ENCODE measurements around the gene PAGR1. TPM values are rescaled to one million over a fixed set of nuclear protein-coding genes. Genes with fewer than 3 reads are reported as not detected.
A peak's percentile ranks its signal among the peaks of the same experiment; 100 is the strongest.

The PAGR1 gene
- total RNA-seq, 1 experiment from 2014 or later, result 60.1 TPM

- no peak for TF ChIP-seq ZNF423 (CRISPR knock-in tag; IDR thresholded peaks at IDR 0.05)
- TF ChIP-seq, protein P1, sequence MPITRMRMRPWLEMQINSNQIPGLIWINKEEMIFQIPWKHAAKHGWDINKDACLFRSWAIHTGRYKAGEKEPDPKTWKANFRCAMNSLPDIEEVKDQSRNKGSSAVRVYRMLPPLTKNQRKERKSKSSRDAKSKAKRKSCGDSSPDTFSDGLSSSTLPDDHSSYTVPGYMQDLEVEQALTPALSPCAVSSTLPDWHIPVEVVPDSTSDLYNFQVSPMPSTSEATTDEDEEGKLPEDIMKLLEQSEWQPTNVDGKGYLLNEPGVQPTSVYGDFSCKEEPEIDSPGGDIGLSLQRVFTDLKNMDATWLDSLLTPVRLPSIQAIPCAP (CRISPR knock-in tag; IDR thresholded peaks at IDR 0.05), result no peak
- TF ChIP-seq, protein P2, sequence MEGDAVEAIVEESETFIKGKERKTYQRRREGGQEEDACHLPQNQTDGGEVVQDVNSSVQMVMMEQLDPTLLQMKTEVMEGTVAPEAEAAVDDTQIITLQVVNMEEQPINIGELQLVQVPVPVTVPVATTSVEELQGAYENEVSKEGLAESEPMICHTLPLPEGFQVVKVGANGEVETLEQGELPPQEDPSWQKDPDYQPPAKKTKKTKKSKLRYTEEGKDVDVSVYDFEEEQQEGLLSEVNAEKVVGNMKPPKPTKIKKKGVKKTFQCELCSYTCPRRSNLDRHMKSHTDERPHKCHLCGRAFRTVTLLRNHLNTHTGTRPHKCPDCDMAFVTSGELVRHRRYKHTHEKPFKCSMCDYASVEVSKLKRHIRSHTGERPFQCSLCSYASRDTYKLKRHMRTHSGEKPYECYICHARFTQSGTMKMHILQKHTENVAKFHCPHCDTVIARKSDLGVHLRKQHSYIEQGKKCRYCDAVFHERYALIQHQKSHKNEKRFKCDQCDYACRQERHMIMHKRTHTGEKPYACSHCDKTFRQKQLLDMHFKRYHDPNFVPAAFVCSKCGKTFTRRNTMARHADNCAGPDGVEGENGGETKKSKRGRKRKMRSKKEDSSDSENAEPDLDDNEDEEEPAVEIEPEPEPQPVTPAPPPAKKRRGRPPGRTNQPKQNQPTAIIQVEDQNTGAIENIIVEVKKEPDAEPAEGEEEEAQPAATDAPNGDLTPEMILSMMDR (IDR thresholded peaks at IDR 0.05), result no peak
- TF ChIP-seq NR1H2 (CRISPR knock-in tag; IDR thresholded peaks at IDR 0.05), result no peak
Observed at GRCh38 chr16:29808219-29808900, 7.6 kb upstream of the PAGR1 start (continued).

- DNase-seq (ENCODE audit: low spot score) (no peak), ATAC-seq (no peak)
- Mint-ChIP-seq H3K27me3 (ENCODE audit: low read depth) (no peaks in the 10 kb centered on the region), H3K4me3 (peak overlapping the region; percentile 88), H3K27ac (peak overlapping the region; percentile 27; the same call in 1 of the 2 replicates), H3K9me3 (no peaks in the 10 kb centered on the region), H3K36me3 (peaks cover 10% of the 10 kb centered on the region), H3K4me1 (peaks cover 50% of the 10 kb centered on the region)
- ChIA-PET POLR2A (interaction anchor here (0.6 to 1.9 kb wide), 3 partner anchors 110 to 239 kb away, joined by 3 to 8 read pairs (median 6); no protein-coding TSS in a partner anchor), CTCF (interaction anchor here (0.7 to 3.3 kb wide), 5 partner anchors 19 to 223 kb away, joined by 4 to 32 read pairs (median 16); partner anchors contain the start of genes ASPHD1, KIF22, SEZ6L2 and TLCD3B)
- no peak for TF ChIP-seq USF1 (CRISPR knock-in tag; IDR thresholded peaks at IDR 0.05)
- no peak for TF ChIP-seq ETV6 (CRISPR knock-in tag; IDR thresholded peaks at IDR 0.05)
- TF ChIP-seq, protein P3, sequence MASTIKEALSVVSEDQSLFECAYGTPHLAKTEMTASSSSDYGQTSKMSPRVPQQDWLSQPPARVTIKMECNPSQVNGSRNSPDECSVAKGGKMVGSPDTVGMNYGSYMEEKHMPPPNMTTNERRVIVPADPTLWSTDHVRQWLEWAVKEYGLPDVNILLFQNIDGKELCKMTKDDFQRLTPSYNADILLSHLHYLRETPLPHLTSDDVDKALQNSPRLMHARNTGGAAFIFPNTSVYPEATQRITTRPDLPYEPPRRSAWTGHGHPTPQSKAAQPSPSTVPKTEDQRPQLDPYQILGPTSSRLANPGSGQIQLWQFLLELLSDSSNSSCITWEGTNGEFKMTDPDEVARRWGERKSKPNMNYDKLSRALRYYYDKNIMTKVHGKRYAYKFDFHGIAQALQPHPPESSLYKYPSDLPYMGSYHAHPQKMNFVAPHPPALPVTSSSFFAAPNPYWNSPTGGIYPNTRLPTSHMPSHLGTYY (CRISPR knock-in tag; IDR thresholded peaks at IDR 0.05), result no peak
- no peak for TF ChIP-seq TEAD4 (CRISPR knock-in tag; IDR thresholded peaks at IDR 0.05)
- TF ChIP-seq NFATC4 (CRISPR knock-in tag; IDR thresholded peaks at IDR 0.05), result no peak
- no peak for TF ChIP-seq RELA (CRISPR knock-in tag; IDR thresholded peaks at IDR 0.05; ENCODE audit: borderline replicate concordance)
- TF ChIP-seq, protein P4, sequence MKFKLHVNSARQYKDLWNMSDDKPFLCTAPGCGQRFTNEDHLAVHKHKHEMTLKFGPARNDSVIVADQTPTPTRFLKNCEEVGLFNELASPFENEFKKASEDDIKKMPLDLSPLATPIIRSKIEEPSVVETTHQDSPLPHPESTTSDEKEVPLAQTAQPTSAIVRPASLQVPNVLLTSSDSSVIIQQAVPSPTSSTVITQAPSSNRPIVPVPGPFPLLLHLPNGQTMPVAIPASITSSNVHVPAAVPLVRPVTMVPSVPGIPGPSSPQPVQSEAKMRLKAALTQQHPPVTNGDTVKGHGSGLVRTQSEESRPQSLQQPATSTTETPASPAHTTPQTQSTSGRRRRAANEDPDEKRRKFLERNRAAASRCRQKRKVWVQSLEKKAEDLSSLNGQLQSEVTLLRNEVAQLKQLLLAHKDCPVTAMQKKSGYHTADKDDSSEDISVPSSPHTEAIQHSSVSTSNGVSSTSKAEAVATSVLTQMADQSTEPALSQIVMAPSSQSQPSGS (CRISPR knock-in tag; IDR thresholded peaks at IDR 0.05; ENCODE audit: borderline replicate concordance, low read depth), result no peak
- no peak for TF ChIP-seq NFE2L1 (CRISPR knock-in tag; IDR thresholded peaks at IDR 0.05)
- no peak for TF ChIP-seq USF2 (CRISPR knock-in tag; IDR thresholded peaks at IDR 0.05)
- no peak for TF ChIP-seq RORB (CRISPR knock-in tag; IDR thresholded peaks at IDR 0.05)
- TF ChIP-seq, protein P5, sequence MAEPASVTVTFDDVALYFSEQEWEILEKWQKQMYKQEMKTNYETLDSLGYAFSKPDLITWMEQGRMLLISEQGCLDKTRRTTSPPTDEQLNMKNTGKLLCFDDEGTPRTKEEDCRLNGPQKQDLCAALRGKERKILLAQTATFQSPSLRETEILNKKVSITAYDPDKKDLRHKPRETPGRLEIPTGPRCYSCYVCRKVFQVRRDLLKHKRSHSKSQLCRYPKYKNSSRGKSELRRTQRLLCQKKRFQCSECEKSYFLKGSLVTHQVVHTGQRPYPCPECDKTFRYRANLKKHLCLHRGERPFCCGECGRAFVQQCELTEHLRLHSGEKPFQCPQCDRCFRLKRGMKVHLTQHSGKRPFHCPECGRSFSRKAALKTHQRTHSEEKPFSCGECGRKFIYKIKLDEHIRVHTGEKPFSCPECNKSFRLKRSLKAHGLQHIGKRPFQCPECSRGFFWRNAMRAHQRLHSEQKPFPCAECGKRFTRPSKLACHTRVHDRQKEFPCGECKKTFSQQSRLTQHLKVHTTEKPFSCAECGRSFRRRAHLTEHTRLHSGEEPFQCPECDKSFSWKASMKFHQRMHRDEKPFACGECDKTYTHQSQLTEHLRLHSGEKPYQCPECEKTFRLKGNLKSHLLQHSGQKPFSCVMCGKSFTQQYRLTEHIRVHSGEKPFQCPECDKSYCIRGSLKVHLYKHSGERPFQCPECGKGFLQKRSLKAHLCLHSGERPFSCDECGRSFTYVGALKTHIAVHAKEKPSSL (CRISPR knock-in tag; conservative IDR thresholded peaks at IDR 0.05), result no peak
- TF ChIP-seq ARID4B (CRISPR knock-in tag; IDR thresholded peaks at IDR 0.05; ENCODE audit: borderline replicate concordance), result no peak
- TF ChIP-seq ZNF317 (CRISPR knock-in tag; IDR thresholded peaks at IDR 0.05; ENCODE audit: borderline replicate concordance, low read depth), result no peak
Observed at GRCh38 chr16:29809031-29809747, 6.8 kb upstream of the PAGR1 start.
